Gastroesophageal sphincter (tissue), 3 donors: ENCODE measurements around the gene ABCC1.

ENCODE experiments used
- CTCF ChIP-seq, 4 experiments: fragments of 200-600 bp in 2 of 4; fragments of 450-650 bp in 2 of 4; sonication (generic) in 1 of 4; IDR thresholded peaks; one replicate each; pipeline ENCODE4 v1.5.1; 2017 to 2019; ENCODE audit warnings: antibody characterized with exemption in 4 of 4, mild to moderate bottlenecking in 2 of 4, moderate library complexity in 2 of 4
- EP300 ChIP-seq: sonication (generic); formaldehyde crosslinking; IDR thresholded peaks from one replicate; pipeline ENCODE4 v1.6.1; 2017; ENCODE audit warnings: antibody characterized with exemption, mild to moderate bottlenecking
- POLR2A ChIP-seq, 2 donors: fragments of 450-650 bp; IDR thresholded peaks; one replicate each; pipeline ENCODE4 v1.6.1; 2017; ENCODE audit warnings: antibody characterized with exemption in 2 of 2, mild to moderate bottlenecking in 2 of 2, moderate library complexity in 1 of 2
- POLR2AphosphoS5 ChIP-seq: sonication (generic); formaldehyde crosslinking; IDR thresholded peaks from one replicate; pipeline ENCODE4 v1.6.1; 2017; ENCODE audit warnings: antibody characterized with exemption

DNA sequence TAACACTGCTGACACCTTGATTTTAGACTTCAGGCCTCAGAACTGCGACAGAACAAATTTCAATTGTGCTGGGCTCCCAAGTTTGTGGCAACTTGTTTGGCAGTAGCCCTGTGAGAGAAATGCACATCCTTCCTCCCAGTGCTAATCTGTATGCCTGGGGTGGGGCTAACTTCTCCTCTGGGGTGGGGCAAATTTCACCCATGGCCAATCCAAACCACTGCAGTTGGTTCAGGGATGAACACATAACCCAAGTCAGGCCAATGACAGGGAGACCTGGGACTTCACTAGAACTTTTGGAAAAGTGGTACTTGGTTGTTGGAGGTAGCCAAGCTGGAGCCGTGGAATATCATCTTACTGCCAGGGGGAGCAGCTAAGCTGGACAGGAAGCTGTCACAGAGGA lies 217.5 kb downstream of the ABCC1 start:
- TF ChIP-seq CTCF (IDR thresholded peaks at IDR 0.05) (no peak), EP300 (no peak), POLR2A (IDR thresholded peaks at IDR 0.05) (no peak), POLR2AphosphoS5 (no peak)
